ENCODE measurements around the gene GEMIN5. TPM values are rescaled to one million over a fixed set of nuclear protein-coding genes. Genes with fewer than 3 reads are reported as not detected.

GEMIN5 gene
- total and polyA plus RNA-seq, 2 of the 8 experiments (the other 6 are each of a cell fraction or from before 2014, with no cell fraction given) = 12.8 to 47.0 TPM

GRCh38 chr5:154971501-154971900, 33.5 kb upstream of the GEMIN5 start:
- Histone ChIP-seq H3K9me3 (ENCODE audit: insufficient read depth in 2 of 2, low read depth in 1 of 2, low read length in 1 of 2) (no peaks in the 10 kb centered on the region), H2BK5ac (ENCODE audit: low read depth, low read length) (no peak overlapping the region), H3K14ac (ENCODE audit: insufficient read length) (no peak overlapping the region), H2AK5ac (ENCODE audit: low read depth, low read length) (no peak overlapping the region), H3K4me1 (replicated peaks in 1 of 4; ENCODE audit: control insufficient read depth in 3 of 4, insufficient read depth in 4 of 4, low read length in 3 of 4) (no peaks in the 10 kb centered on the region), H2AFZ (ENCODE audit: low read length) (no peak overlapping the region), H3K4ac (replicated peaks; ENCODE audit: insufficient read length, low read depth, low read length) (no peak overlapping the region), H3K27ac (ENCODE audit: low read depth, low read length) (no peak overlapping the region), H3K23ac (ENCODE audit: insufficient read length) (no peak overlapping the region), H3K56ac (replicated peaks; ENCODE audit: insufficient read length, low read depth, low read length) (no peak overlapping the region), H4K8ac (ENCODE audit: extremely low read depth, insufficient read depth, low read length) (no peak overlapping the region), H3K79me2 (ENCODE audit: control insufficient read depth in 1 of 2, insufficient read depth in 2 of 2, low read length in 2 of 2) (no peaks in the 10 kb centered on the region), H3K4me3 (ENCODE audit: extremely low read depth in 1 of 4, insufficient read depth in 2 of 4, low read depth in 3 of 4, low read length in 4 of 4) (no peak overlapping the region), H4K20me1 (replicated peaks in 1 of 2; ENCODE audit: control insufficient read depth in 1 of 2, insufficient read depth in 2 of 2, low read length in 2 of 2) (no peaks in the 10 kb centered on the region), H4K5ac (ENCODE audit: insufficient read length, low read depth, low read length) (no peak overlapping the region), H2BK15ac (ENCODE audit: low read length) (no peak overlapping the region), H3K4me2 (ENCODE audit: insufficient read depth in 1 of 2, low read depth in 2 of 2, low read length in 2 of 2) (no peak overlapping the region), H3K18ac (ENCODE audit: extremely low read depth, low read length) (no peak overlapping the region), H2BK20ac (ENCODE audit: low read length) (no peak overlapping the region), H3K9ac (replicated peaks in 1 of 4; ENCODE audit: extremely low read depth in 1 of 4, low read depth in 3 of 4, low read length in 3 of 4) (no peak overlapping the region), H3K23me2 (ENCODE audit: low read depth, low read length) (no peaks in the 10 kb centered on the region), H2BK12ac (ENCODE audit: low read depth, low read length) (no peak overlapping the region), H3K79me1 (ENCODE audit: low read depth, low read length) (no peaks in the 10 kb centered on the region), H4K91ac (replicated peaks; ENCODE audit: insufficient read length, low read length) (no peak overlapping the region), H2BK120ac (replicated peaks; ENCODE audit: low read depth, low read length) (no peak overlapping the region), H3K27me3 (replicated peaks in 1 of 4; ENCODE audit: control insufficient read depth in 3 of 4, extremely low read depth in 1 of 4, insufficient read depth in 3 of 4, low read length in 3 of 4) (no peaks in the 10 kb centered on the region), H3K36me3 (ENCODE audit: control insufficient read depth in 2 of 4, insufficient read depth in 4 of 4, low read length in 3 of 4) (peaks cover 2 to 11% (median 3%) of the 10 kb centered on the region in 4 experiments; a peak in 4 of 8 replicates)
- ChIA-PET POLR2A (ENCODE audit: partially characterized antibody) (no interaction called here), CTCF (ENCODE audit: partially characterized antibody) (interaction anchor here (0.7 to 18.4 kb wide), 13 partner anchors 9 to 633 kb away, joined by 3 to 471 read pairs (median 5); no protein-coding TSS in a partner anchor)
- DNase-seq (ENCODE audit: low read depth in 1 of 2, low spot score in 2 of 2) (no peak), FAIRE-seq (no peak)
- WGBS, 2 experiments (ENCODE audit: extremely low coverage in 1 of 2, insufficient coverage in 1 of 2, insufficient read length in 1 of 2, insufficient replicate concordance in 2 of 2, low coverage in 1 of 2, low lambda C conversion rate in 2 of 2, missing lambda C conversion rate in 1 of 2) = 88% methylated on average over 2 of the region's 2 CpGs; no CpG with 5 or more reads in 1 of the 2 experiments
- no peak for TF ChIP-seq POLR2AphosphoS5 (IDR thresholded peaks at IDR 0.05; ENCODE audit: low read depth, low read length)
- no peak for TF ChIP-seq TEAD4 (IDR thresholded peaks at IDR 0.05; ENCODE audit: low read depth, low read length)
- TF ChIP-seq SIRT6 (IDR thresholded peaks at IDR 0.05; ENCODE audit: low read length) = no peak
- TF ChIP-seq, protein P1, sequence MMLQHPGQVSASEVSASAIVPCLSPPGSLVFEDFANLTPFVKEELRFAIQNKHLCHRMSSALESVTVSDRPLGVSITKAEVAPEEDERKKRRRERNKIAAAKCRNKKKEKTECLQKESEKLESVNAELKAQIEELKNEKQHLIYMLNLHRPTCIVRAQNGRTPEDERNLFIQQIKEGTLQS (IDR thresholded peaks at IDR 0.05; ENCODE audit: insufficient read depth, low read depth, low read length) = no peak
- no peak for TF ChIP-seq MAX (IDR thresholded peaks at IDR 0.05)
- no peak for TF ChIP-seq SP4 (IDR thresholded peaks at IDR 0.05; ENCODE audit: low read length)
- no peak for TF ChIP-seq TBP (IDR thresholded peaks at IDR 0.05; ENCODE audit: low read depth, low read length)
- TF ChIP-seq RBBP5 (IDR thresholded peaks at IDR 0.05; ENCODE audit: borderline replicate concordance, low read depth, low read length) = no peak
- TF ChIP-seq ASH2L (IDR thresholded peaks at IDR 0.05; ENCODE audit: low read length) = no peak
- TF ChIP-seq KDM1A (IDR thresholded peaks at IDR 0.05; ENCODE audit: borderline replicate concordance, low read length) = no peak
- TF ChIP-seq BACH1 (IDR thresholded peaks at IDR 0.05; ENCODE audit: low read length) = no peak
- TF ChIP-seq KDM4A (IDR thresholded peaks at IDR 0.05; ENCODE audit: low read depth, low read length, severe bottlenecking) = no peak
- no peak for TF ChIP-seq CHD1 (IDR thresholded peaks at IDR 0.05; ENCODE audit: low read depth, low read length)

Data from H1 (cell line).